Astrocyte (in vitro differentiated cells and primary cell): Measurements from ENCODE around the gene CCR8. TPM values are rescaled to one million over a fixed set of nuclear protein-coding genes. Genes with fewer than 3 reads are reported as not detected.

ENCODE experiments used
- DNase-seq: peaks from one replicate; pipeline ENCODE4 v3.0.0-alpha.2; 2010; ENCODE audit warnings: low read depth
- FAIRE-seq: peaks from 2 replicates; lab custom pipeline; 2011; peaks lifted over from hg19 to GRCh38; lab: Jason Lieb, UNC
- H2AFZ ChIP-seq: 2 replicates; pipeline ENCODE4 v1.6.0; 2012; ENCODE audit warnings: low read depth, low read length, inconsistent platforms
- H3K27ac ChIP-seq: 2 replicates; pipeline ENCODE4 v1.5.1; 2011; ENCODE audit warnings: low read depth, low read length, inconsistent platforms
- H3K27me3 ChIP-seq: 2 replicates; pipeline ENCODE4 v1.6.0; 2011; ENCODE audit warnings: low read length, inconsistent platforms; ENCODE audit not compliant: insufficient read depth
- H3K36me3 ChIP-seq: 2 replicates; pipeline ENCODE4 v1.5.1; 2011; ENCODE audit warnings: low read length, inconsistent platforms; ENCODE audit not compliant: insufficient read depth
- H3K4me1 ChIP-seq: 2 replicates; pipeline ENCODE4 v1.5.1; 2011; ENCODE audit warnings: low read length, inconsistent platforms; ENCODE audit not compliant: insufficient read depth
- H3K4me2 ChIP-seq: 2 replicates; pipeline ENCODE4 v1.6.0; 2012; ENCODE audit warnings: low read length, inconsistent platforms
- H3K4me3 ChIP-seq: 2 replicates; pipeline ENCODE4 v1.5.1; 2011; ENCODE audit warnings: low read depth, mild to moderate bottlenecking, low read length, inconsistent platforms; ENCODE audit not compliant: insufficient read depth
- H3K79me2 ChIP-seq: 2 replicates; pipeline ENCODE4 v1.6.0; 2012; ENCODE audit warnings: mild to moderate bottlenecking, low read length, inconsistent platforms; ENCODE audit not compliant: insufficient read depth
- H3K9ac ChIP-seq: 2 replicates; pipeline ENCODE4 v1.6.0; 2012; ENCODE audit warnings: mild to moderate bottlenecking, low read length, inconsistent platforms
- H3K9me3 ChIP-seq: 2 replicates; pipeline ENCODE4 v1.5.1; 2012; ENCODE audit warnings: low read depth, mild to moderate bottlenecking, low read length, inconsistent platforms; ENCODE audit not compliant: insufficient read depth
- H4K20me1 ChIP-seq: 2 replicates; pipeline ENCODE4 v1.6.0; 2012; ENCODE audit warnings: low read length, inconsistent platforms; ENCODE audit not compliant: insufficient read depth
- H3K27ac Mint-ChIP-seq: one replicate; pipeline ENCODE4 v1.8.0; 2021; ENCODE audit warnings: mild to moderate bottlenecking, mixed read lengths; ENCODE audit not compliant: unreplicated experiment
- H3K27me3 Mint-ChIP-seq: one replicate; pipeline ENCODE4 v1.8.0; 2021; ENCODE audit warnings: low read depth, mixed read lengths; ENCODE audit not compliant: unreplicated experiment
- H3K36me3 Mint-ChIP-seq: one replicate; pipeline ENCODE4 v1.8.0; 2021; ENCODE audit warnings: low read depth, mixed read lengths; ENCODE audit not compliant: unreplicated experiment
- H3K4me1 Mint-ChIP-seq: one replicate; pipeline ENCODE4 v1.8.0; 2021; ENCODE audit warnings: low read depth, mixed read lengths; ENCODE audit not compliant: unreplicated experiment
- H3K4me3 Mint-ChIP-seq: one replicate; pipeline ENCODE4 v1.8.0; 2021; ENCODE audit warnings: mild to moderate bottlenecking, moderate library complexity, mixed read lengths; ENCODE audit not compliant: unreplicated experiment
- H3K9me3 Mint-ChIP-seq: one replicate; pipeline ENCODE4 v1.8.0; 2021; ENCODE audit warnings: mild to moderate bottlenecking, mixed read lengths; ENCODE audit not compliant: unreplicated experiment
- EZH2 ChIP-seq: IDR thresholded peaks from 2 replicates; pipeline ENCODE4 v1.6.1; 2012; ENCODE audit warnings: mild to moderate bottlenecking, low read length, inconsistent platforms; ENCODE audit not compliant: insufficient read depth
- total RNA-seq: library from RNA; stranded (reverse); gene quantifications from 2 replicates; pipeline ENCODE4 v1.2.1, GENCODE V29; 2021
- TF ChIP-seq, protein P1 (sequence below): IDR thresholded peaks from 2 replicates; pipeline ENCODE4 v1.5.1; 2011; ENCODE audit warnings: low read depth, mild to moderate bottlenecking, inconsistent platforms, low read length, moderate library complexity; ENCODE audit not compliant: insufficient read depth

The CCR8 gene
- total RNA-seq, 1 donor from 2014 or later: not detected

- Histone ChIP-seq H2AFZ (no peak overlapping the region), H3K4me2 (no peak overlapping the region), H3K79me2 (no peaks in the 10 kb centered on the region), H3K36me3 (no peaks in the 10 kb centered on the region), H3K9ac (no peak overlapping the region), H3K27me3 (no peaks in the 10 kb centered on the region), H3K4me1 (no peaks in the 10 kb centered on the region), H3K4me3 (no peak overlapping the region), H3K27ac (no peak overlapping the region), H3K9me3 (peaks cover 5% of the 10 kb centered on the region), H4K20me1 (no peaks in the 10 kb centered on the region)
- FAIRE-seq: no peak
- TF ChIP-seq, protein P1, sequence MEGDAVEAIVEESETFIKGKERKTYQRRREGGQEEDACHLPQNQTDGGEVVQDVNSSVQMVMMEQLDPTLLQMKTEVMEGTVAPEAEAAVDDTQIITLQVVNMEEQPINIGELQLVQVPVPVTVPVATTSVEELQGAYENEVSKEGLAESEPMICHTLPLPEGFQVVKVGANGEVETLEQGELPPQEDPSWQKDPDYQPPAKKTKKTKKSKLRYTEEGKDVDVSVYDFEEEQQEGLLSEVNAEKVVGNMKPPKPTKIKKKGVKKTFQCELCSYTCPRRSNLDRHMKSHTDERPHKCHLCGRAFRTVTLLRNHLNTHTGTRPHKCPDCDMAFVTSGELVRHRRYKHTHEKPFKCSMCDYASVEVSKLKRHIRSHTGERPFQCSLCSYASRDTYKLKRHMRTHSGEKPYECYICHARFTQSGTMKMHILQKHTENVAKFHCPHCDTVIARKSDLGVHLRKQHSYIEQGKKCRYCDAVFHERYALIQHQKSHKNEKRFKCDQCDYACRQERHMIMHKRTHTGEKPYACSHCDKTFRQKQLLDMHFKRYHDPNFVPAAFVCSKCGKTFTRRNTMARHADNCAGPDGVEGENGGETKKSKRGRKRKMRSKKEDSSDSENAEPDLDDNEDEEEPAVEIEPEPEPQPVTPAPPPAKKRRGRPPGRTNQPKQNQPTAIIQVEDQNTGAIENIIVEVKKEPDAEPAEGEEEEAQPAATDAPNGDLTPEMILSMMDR: no peak
- TF ChIP-seq EZH2: no peak
- no peak for DNase-seq
- no peak overlapping the region for H3K4me3 Mint-ChIP-seq
- peaks cover 23% of the 10 kb centered on the region for H3K9me3 Mint-ChIP-seq
- H3K4me1 Mint-ChIP-seq: peaks cover 6% of the 10 kb centered on the region
- no peaks in the 10 kb centered on the region for H3K27me3 Mint-ChIP-seq
- peaks cover 1% of the 10 kb centered on the region for H3K36me3 Mint-ChIP-seq
- H3K27ac Mint-ChIP-seq: no peak overlapping the region
These were observed 34.2 kb upstream of the CCR8 start for GRCh38 chr3:39295184-39295775.

- no peak overlapping the region for H3K27ac Mint-ChIP-seq
- H3K4me3 Mint-ChIP-seq: no peak overlapping the region
These were observed 33.1 kb upstream of the CCR8 start for GRCh38 chr3:39296197-39297077.

More at GRCh38 chr3:39296197-39297077, 33.1 kb upstream of the CCR8 start:
- H3K27me3 Mint-ChIP-seq: no peaks in the 10 kb centered on the region
- TF ChIP-seq, protein P1: no peak
- no peak for TF ChIP-seq EZH2
- Histone ChIP-seq H3K27me3 (no peaks in the 10 kb centered on the region), H3K36me3 (no peaks in the 10 kb centered on the region), H3K9me3 (peaks cover 5% of the 10 kb centered on the region), H3K27ac (no peak overlapping the region), H4K20me1 (no peaks in the 10 kb centered on the region), H2AFZ (no peak overlapping the region), H3K4me3 (no peak overlapping the region), H3K4me1 (no peaks in the 10 kb centered on the region), H3K4me2 (no peak overlapping the region), H3K9ac (no peak overlapping the region), H3K79me2 (no peaks in the 10 kb centered on the region)
- FAIRE-seq (no peak), DNase-seq (no peak)
- H3K9me3 Mint-ChIP-seq: peaks cover 26% of the 10 kb centered on the region
- H3K36me3 Mint-ChIP-seq: peaks cover 3% of the 10 kb centered on the region
- H3K4me1 Mint-ChIP-seq: peaks cover 4% of the 10 kb centered on the region
